Daoy (cell line): ENCODE results near the gene PABPN1L. TPM values are rescaled to one million over a fixed set of nuclear protein-coding genes. Genes with fewer than 3 reads are reported as not detected.

Experiments
- DNase-seq: peaks from one replicate; pipeline ENCODE4 v3.0.0-alpha.2; 2015; ENCODE audit warnings: low read depth
- total RNA-seq: library from RNA; depleted of rRNA; stranded (reverse); fragments of >200 nt; shearing (Covaris generic); gene quantifications from 2 replicates; pipeline ENCODE4 v1.2.3, GENCODE V29; 2014; rRNA removed

PABPN1L gene, protein sequence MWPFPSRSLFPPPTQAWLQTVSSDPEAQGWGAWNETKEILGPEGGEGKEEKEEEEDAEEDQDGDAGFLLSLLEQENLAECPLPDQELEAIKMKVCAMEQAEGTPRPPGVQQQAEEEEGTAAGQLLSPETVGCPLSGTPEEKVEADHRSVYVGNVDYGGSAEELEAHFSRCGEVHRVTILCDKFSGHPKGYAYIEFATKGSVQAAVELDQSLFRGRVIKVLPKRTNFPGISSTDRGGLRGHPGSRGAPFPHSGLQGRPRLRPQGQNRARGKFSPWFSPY
- total RNA-seq: not detected in 2 replicates

DNA sequence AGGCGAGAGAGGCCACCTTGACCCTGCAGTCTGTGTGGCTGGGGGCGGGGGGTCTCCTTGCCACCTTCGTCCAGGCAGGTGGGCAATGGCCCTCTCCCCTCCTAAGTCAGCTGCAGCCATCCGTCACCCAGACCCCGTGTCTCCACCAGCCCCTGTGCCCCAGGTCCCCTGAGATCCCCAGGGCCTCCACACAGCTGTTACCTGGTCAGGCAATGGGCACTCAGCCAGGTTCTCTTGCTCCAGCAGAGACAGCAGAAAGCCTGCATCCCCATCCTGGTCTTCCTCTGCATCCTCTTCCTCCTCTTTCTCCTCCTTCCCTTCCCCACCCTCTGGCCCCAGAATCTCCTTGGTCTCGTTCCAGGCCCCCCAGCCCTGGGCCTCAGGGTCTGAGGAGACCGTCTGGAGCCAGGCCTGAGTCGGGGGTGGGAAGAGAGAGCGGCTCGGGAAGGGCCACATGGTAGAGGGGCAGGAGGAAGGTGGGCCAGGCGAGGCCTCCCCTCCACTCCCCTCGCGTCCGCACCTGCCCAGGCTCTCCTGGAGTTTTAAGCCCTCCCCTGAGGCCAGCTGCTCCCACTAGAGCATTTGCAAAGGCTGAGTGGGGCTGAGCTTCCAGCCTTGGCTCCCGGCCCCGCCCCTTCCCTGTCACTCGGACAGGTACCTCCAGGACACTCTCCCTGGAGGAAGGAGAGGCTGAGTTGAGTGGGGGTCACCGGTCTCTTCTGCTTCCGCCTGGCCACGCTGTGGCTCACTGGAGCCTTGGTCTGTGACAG, at the start of gene PABPN1L:
Gene PABPN1L (minus strand): TSS at position 510 of the 770 bp plus-strand sequence. CDS start 54 bp downstream, at position 456.
- no peak for DNase-seq

- DNase-seq: no peak
These were observed 49.3 kb upstream of the PABPN1L start for GRCh38 chr16:88915639-88916327.

DNA sequence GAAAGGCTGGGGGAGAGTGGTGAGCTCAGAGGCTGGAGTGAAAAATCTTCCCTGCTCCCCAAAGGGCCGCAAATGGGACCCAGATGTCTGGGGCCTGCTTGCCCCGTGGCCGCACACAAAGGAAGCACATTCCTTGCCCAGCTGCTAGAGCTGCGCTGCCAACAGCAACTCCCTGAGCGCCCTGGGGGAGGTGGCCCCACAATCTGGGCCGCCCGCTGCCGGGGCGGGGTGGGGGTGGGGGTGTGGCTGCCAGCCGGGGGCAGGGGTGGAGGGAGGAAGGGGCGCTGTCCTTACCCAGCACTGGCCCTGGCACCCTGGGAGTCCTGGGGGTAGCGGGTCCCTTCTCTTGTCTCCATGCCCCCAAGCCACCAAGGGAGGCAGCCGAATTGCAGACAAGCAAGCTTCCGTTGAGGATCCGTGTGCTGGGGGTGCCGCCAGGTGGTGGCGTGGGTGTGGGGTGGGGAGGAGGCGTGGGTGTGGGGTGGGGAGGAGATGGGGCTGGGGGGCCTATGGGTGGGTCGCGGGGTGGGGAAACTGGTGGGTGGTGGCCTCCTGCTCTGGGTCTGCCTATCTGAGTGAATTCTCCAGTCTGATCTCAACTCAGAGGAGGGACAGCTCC, 48.4 kb upstream of the PABPN1L start:
- peak; percentile 43 for DNase-seq

GRCh38 chr16:88913870-88914269, 47.4 kb upstream of the PABPN1L start:
- no peak for DNase-seq

GRCh38 chr16:88913001-88913612, 46.6 kb upstream of the PABPN1L start:
- no peak for DNase-seq

GRCh38 chr16:88912556-88912955, 46.1 kb upstream of the PABPN1L start:
- no peak for DNase-seq

- no peak for DNase-seq
These were observed 45.5 kb upstream of the PABPN1L start for GRCh38 chr16:88911946-88912310.

DNA sequence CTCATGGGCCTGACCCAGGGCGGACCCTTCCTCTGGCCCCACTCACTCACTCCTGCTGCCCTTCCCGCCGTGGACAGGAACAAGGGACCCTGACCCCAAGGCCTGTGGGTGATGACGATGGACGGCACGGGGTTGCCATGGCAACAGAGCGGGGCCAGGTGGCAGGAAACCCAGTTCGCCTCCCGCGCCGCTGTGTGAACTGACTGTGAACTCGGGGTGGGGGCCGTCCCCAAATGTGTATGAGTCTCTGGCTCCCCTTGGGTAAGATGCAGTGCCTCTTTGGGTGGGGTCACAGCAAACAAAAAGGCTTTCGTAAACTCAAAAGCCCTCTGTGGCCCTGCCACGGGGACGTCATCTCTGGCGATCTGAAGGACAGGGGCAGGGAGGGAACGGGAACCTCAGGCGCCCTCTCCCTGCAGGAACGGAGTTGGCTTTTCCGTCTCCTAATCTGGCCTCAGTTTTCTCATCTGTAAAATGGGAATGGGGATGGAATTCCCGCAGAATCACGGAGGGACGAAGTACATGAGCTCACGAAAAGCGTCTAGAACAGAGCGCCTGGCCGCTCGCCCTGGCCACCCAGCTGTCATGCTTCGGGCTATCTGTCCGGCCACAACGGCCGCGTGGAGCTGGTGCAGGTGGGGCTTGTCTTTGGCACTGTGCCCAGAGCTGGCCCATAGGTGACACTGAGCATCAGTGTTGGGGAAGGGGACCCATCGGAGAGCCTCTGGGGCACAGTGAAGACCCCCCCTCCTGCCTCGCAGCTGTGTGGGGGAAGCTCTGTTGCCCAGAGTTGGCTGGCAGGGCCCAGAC, 44.9 kb upstream of the PABPN1L start:
- DNase-seq: peak; percentile 43

DNA sequence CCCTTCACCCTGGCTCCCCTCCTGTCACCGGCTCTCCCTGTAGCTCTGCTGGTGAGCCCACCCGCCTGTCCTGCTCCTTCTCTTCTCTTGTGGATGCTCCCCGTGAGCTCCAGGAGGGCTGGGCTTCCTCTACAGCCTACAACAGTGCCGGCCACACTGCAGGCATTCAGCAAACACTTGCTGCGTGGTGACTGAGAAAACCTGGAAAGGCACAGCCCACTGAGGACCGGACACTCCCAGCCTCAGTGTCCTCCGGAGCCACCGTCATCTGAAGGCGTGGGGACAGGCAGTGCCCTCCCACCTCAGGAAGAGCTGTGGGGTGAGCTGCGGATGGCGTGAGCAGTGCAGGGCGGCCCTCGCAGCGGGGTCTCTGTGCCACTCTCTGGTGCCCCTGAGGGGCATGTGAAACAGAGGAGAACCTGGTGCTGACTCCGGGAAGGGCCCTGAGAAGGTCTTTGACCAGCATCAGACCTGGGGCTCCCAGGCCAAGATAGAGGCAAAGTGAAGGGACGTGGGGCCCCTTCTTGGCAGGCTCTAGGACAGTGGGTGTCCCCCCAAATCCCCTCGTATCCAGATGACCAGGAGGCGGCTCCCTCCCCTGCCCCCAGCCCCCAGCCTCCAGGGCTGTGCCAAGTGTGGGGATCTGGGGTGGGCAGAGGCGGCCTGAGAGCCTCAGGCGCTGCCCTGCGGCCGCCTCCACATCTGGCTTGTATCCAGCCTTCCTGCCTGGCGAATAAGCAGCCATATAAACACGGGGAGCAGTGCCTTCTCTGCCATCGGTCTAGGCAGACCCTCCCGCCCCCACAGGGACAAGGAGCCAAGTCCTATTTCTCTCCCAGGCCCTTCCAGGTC, 44.0 kb upstream of the PABPN1L start:
- peak; percentile 25 for DNase-seq

DNA sequence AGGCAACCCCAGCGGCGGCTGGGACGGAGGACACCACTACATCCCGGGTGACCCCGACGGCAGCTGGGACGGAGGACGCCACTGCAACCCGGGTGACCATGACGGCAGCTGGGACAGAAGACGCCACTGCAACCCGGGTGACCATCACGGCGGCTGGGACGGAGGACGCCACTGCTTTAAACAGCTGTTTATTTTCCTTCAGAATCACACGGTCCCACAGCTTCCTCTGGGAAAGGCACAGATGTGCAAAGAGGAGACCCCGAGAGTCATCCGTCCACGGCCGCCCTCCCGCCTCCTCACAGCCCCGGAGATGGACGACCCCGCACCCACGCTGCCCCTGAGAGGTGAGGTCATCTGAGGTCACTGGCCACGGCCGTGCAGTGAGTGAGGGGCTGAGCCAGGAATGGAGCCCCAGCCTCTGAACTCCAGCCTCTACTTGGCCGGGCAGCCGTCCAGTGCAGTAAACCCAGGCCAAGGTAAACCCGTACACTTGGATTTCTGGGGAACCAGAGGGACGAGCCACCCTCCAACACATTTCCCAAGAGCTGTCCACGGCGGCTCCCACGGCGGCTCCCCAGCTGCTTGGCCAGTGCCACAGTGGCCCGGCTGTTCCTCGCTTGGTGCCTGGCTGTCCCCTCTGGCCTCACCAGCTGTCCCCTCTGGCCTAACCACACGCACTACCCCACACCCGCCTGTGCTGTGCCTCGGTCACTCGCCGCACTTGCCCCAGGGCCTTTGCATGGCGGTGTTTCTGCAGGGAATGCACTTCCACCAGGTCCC, 43.2 kb upstream of the PABPN1L start:
- DNase-seq: no peak

GRCh38 chr16:88908307-88908706, 41.8 kb upstream of the PABPN1L start:
- DNase-seq: no peak

DNA sequence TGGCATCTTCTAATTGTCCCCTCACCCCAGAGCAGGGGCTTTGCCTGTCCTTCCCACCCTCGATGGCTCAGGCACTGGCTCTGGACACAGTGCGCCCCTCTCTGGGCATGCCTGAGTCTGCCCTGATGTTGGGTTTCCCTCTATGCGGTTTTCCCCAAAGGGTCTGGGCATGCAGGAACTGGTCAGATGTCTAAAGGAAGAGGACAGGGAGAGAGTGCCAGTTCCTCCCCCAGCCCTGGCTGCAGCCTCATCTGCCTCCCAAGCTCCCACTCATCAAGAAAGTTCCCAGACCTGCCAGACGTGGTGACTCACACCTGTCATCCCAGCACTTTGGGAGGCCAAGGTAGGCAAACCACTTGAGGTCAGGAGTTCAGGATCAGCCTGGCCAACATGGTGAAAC, 41.3 kb upstream of the PABPN1L start:
- DNase-seq: peak; percentile 72

- no peak for DNase-seq
These were observed 40.2 kb upstream of the PABPN1L start for GRCh38 chr16:88906535-88907105.

DNA sequence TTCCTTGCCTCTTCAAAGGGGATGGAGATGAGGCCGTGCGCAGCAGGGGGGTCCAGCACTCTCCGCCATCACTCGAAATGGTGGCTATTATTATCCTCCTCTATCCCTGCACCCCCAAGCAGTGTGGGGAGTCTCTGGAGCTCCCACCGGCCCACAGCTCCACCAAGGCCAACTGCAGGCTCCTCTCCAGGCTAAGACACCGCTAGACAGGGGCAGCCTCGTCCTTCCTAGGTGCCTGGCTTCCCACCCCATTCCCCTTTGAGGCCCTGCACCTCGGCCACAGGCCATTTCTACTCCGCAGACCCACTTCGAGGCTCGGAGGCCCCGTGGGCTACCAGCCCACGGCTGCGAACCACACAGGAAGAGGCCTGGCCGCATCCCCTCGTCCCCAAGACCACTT, 39.6 kb upstream of the PABPN1L start:
- DNase-seq: no peak

DNA sequence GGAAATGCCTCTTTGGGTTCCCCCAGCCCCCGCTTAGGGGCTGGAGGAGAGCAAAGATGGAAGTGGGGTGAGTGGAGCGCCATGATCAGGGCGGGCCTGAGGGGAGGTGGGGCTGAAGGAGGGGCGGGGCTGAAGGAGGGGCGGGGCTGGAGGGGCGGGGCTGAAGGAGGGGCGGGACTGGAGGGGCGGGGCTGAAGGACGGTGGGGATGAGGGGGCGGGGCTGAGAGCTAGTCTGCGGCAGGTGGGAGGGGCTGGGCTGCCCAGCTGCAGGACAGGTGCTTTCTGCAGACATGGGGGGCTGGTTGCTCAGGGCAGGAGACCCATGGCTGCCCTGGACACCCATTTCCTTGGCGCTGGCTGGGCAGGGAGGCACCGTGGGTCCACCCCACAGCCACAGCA, 39.1 kb upstream of the PABPN1L start:
- peak; percentile 44 for DNase-seq

- no peak for DNase-seq
These were observed 38.4 kb upstream of the PABPN1L start for GRCh38 chr16:88904676-88905365.

- no peak for DNase-seq
These were observed 36.8 kb upstream of the PABPN1L start for GRCh38 chr16:88903267-88903666.

GRCh38 chr16:88902744-88903143, 36.3 kb upstream of the PABPN1L start:
- no peak for DNase-seq
